IMR-90 (cell line): Measurements from ENCODE around the gene PRSS22. TPM values are rescaled to one million over a fixed set of nuclear protein-coding genes. Genes with fewer than 3 reads are reported as not detected.

Experiments used
- ATAC-seq: fragments of 200-7000 bp; cut with Tn5 transposase; 2 replicates; pipeline ENCODE4 v1.9.1; 2020; ENCODE audit warnings: low read depth, mild to moderate bottlenecking, moderate library complexity
- BruUV-seq: library from RNA; stranded (reverse); fragments of 400-500 nt; replicated peaks from 2 replicates; lab custom pipeline; 2021; lab: Mats Ljungman, UMichigan
- CTCF ChIA-PET: fragments of 300-600 bp; formaldehyde crosslinking; extraction: SDS; loops from one replicate; lab custom pipeline; 2021; ENCODE audit warnings: antibody characterized with exemption; lab: Yijun Ruan, JAX
- POLR2A ChIA-PET: fragments of 300-600 bp; sonication (Branson Sonifier 250); formaldehyde crosslinking; loops from one replicate; lab custom pipeline; 2022; ENCODE audit warnings: antibody characterized with exemption; ENCODE audit not compliant: unreplicated experiment; lab: Charles Lee
- DNase-seq: peaks from one replicate; pipeline ENCODE4 v3.0.0; 2013
- H2AFZ ChIP-seq: replicated peaks from 2 replicates; pipeline ENCODE3; 2013; ENCODE audit warnings: low read length, mild to moderate bottlenecking; ENCODE audit not compliant: poor library complexity
- H2AK5ac ChIP-seq: 2 replicates; pipeline ENCODE4 v1.6.1; 2013; ENCODE audit warnings: low read depth, low read length, inconsistent platforms
- H2AK9ac ChIP-seq: replicated peaks from 2 replicates; pipeline ENCODE3; 2013; ENCODE audit warnings: mild to moderate bottlenecking, low read depth, low read length, moderate library complexity; ENCODE audit not compliant: poor library complexity
- H2BK120ac ChIP-seq: 2 replicates; pipeline ENCODE4 v1.6.1; 2013; ENCODE audit warnings: low read depth, low read length, inconsistent platforms
- H2BK15ac ChIP-seq: 3 replicates; pipeline ENCODE4 v1.6.1; 2013; ENCODE audit warnings: low read depth, low read length, inconsistent platforms
- H2BK20ac ChIP-seq: 2 replicates; pipeline ENCODE4 v1.6.1; 2013; ENCODE audit warnings: low read depth, mild to moderate bottlenecking, inconsistent platforms, low read length, moderate library complexity
- H2BK5ac ChIP-seq: 2 replicates; pipeline ENCODE4 v1.6.1; 2013; ENCODE audit warnings: mild to moderate bottlenecking, low read depth, low read length, inconsistent platforms; ENCODE audit not compliant: poor library complexity, severe bottlenecking
- H3K14ac ChIP-seq: replicated peaks from 2 replicates; pipeline ENCODE4 v1.6.1; 2013; ENCODE audit warnings: low read depth, low read length, inconsistent platforms
- H3K18ac ChIP-seq: 2 replicates; pipeline ENCODE4 v1.6.1; 2013; ENCODE audit warnings: low read depth, low read length, control low read depth
- H3K23ac ChIP-seq: 2 replicates; pipeline ENCODE4 v1.6.1; 2013; ENCODE audit warnings: low read depth, low read length, inconsistent platforms
- H3K27ac ChIP-seq: 2 replicates; pipeline ENCODE4 v1.5.1; 2013; ENCODE audit warnings: mild to moderate bottlenecking, control low read depth, low read length; ENCODE audit not compliant: insufficient read depth
- H3K27me3 ChIP-seq: 2 replicates; pipeline ENCODE4 v1.6.1; 2013; ENCODE audit warnings: low read length; ENCODE audit not compliant: control insufficient read depth, insufficient read depth
- H3K36me3 ChIP-seq: 2 replicates; pipeline ENCODE4 v1.6.1; 2013; ENCODE audit warnings: low read length, mixed read lengths; ENCODE audit not compliant: control insufficient read depth, insufficient read depth
- H3K4ac ChIP-seq: 2 replicates; pipeline ENCODE4 v1.6.1; 2013; ENCODE audit warnings: low read depth, low read length, inconsistent platforms
- H3K4me1 ChIP-seq: 2 replicates; pipeline ENCODE4 v1.6.1; 2013; ENCODE audit warnings: low read length, mixed read lengths; ENCODE audit not compliant: control insufficient read depth, insufficient read depth
- H3K4me2 ChIP-seq: 2 replicates; pipeline ENCODE4 v1.6.1; 2013; ENCODE audit warnings: low read depth, mild to moderate bottlenecking, control low read depth, low read length, moderate library complexity
- H3K4me3 ChIP-seq: 2 replicates; pipeline ENCODE4 v1.5.1; 2013; ENCODE audit warnings: low read depth, mild to moderate bottlenecking, control low read depth, low read length, moderate library complexity; ENCODE audit not compliant: insufficient read depth
- H3K56ac ChIP-seq: 2 replicates; pipeline ENCODE4 v1.6.1; 2013; ENCODE audit warnings: low read length, inconsistent platforms; ENCODE audit not compliant: insufficient read depth; ENCODE audit errors: extremely low read depth
- H3K79me1 ChIP-seq, 2 experiments: 2 replicates each; pipeline ENCODE4 v1.6.1; 2013; ENCODE audit warnings: low read length in 2 of 2, inconsistent platforms in 1 of 2, low read depth in 1 of 2
- H3K9ac ChIP-seq: 2 replicates; pipeline ENCODE4 v1.6.1; 2013; ENCODE audit warnings: low read depth, low read length, control low read depth
- H3K9me1 ChIP-seq: 2 replicates; pipeline ENCODE4 v1.6.1; 2013; ENCODE audit warnings: low read length, inconsistent platforms; ENCODE audit not compliant: insufficient read depth
- H3K9me3 ChIP-seq: 2 replicates; pipeline ENCODE4 v1.6.1; 2013; ENCODE audit warnings: low read length; ENCODE audit not compliant: control insufficient read depth, insufficient read depth
- H4K20me1 ChIP-seq: 2 replicates; pipeline ENCODE4 v1.6.1; 2013; ENCODE audit warnings: low read length, inconsistent platforms; ENCODE audit not compliant: insufficient read depth
- H4K5ac ChIP-seq: 2 replicates; pipeline ENCODE4 v1.6.1; 2013; ENCODE audit warnings: mild to moderate bottlenecking, low read depth, low read length, control low read depth
- H4K8ac ChIP-seq, 2 experiments: 2 replicates each; pipeline ENCODE4 v1.6.1; 2013; ENCODE audit warnings: low read depth in 2 of 2, low read length in 2 of 2, control low read depth in 1 of 2, inconsistent platforms in 1 of 2
- H4K91ac ChIP-seq: 2 replicates; pipeline ENCODE4 v1.6.1; 2013; ENCODE audit warnings: low read depth, low read length, inconsistent platforms; ENCODE audit not compliant: insufficient read depth
- BHLHE40 ChIP-seq: fragments of 150-350 bp; IDR thresholded peaks from 2 replicates; pipeline ENCODE4 v1.6.1; 2016; ENCODE audit warnings: mild to moderate bottlenecking, low read depth, low read length
- CEBPB ChIP-seq: IDR thresholded peaks from 2 replicates; pipeline ENCODE4 v1.6.1; 2012; ENCODE audit warnings: low read depth, low read length, improper control_type of control experiment
- CHD1 ChIP-seq: IDR thresholded peaks from 2 replicates; pipeline ENCODE4 v1.6.1; 2012; ENCODE audit warnings: low read depth, low read length, improper control_type of control experiment
- FOS ChIP-seq: fragments of 150-350 bp; IDR thresholded peaks from 2 replicates; pipeline ENCODE4 v1.6.1; 2016; ENCODE audit warnings: low read depth, low read length
- MAFK ChIP-seq: IDR thresholded peaks from 2 replicates; pipeline ENCODE4 v1.6.1; 2012; ENCODE audit warnings: low read depth, low read length, improper control_type of control experiment
- MAZ ChIP-seq: IDR thresholded peaks from 2 replicates; pipeline ENCODE4 v1.6.1; 2012; ENCODE audit warnings: low read depth, mild to moderate bottlenecking, low read length, improper control_type of control experiment, moderate library complexity, borderline replicate concordance
- MXI1 ChIP-seq: IDR thresholded peaks from 2 replicates; pipeline ENCODE4 v1.6.1; 2012; ENCODE audit warnings: low read depth, mild to moderate bottlenecking, low read length, moderate library complexity, borderline replicate concordance
- NFE2L2 ChIP-seq: fragments of 150-350 bp; IDR thresholded peaks from 2 replicates; pipeline ENCODE4 v1.6.1; 2016; ENCODE audit warnings: low read depth, mild to moderate bottlenecking, low read length
- POLR2A ChIP-seq: IDR thresholded peaks from 2 replicates; pipeline ENCODE4 v1.6.1; 2012; ENCODE audit warnings: mild to moderate bottlenecking, low read depth, low read length
- RAD21 ChIP-seq: IDR thresholded peaks from 2 replicates; pipeline ENCODE4 v1.6.1; 2012; ENCODE audit warnings: low read length, improper control_type of control experiment
- RCOR1 ChIP-seq: IDR thresholded peaks from 2 replicates; pipeline ENCODE4 v1.6.1; 2012; ENCODE audit warnings: mild to moderate bottlenecking, low read length, improper control_type of control experiment; ENCODE audit not compliant: insufficient replicate concordance
- RFX5 ChIP-seq: IDR thresholded peaks from 2 replicates; pipeline ENCODE4 v1.8.0; 2012; ENCODE audit warnings: low read depth, mild to moderate bottlenecking, low read length, moderate library complexity
- SMC3 ChIP-seq: fragments of 150-350 bp; IDR thresholded peaks from 2 replicates; pipeline ENCODE4 v1.6.1; 2016; ENCODE audit warnings: low read depth, mild to moderate bottlenecking, antibody characterized with exemption, low read length, moderate library complexity
- WGBS, 2 experiments: methylation state at CpG; one replicate each; pipeline versions ENCODE4 v1.1.5 to v1.1.7; 2013; ENCODE audit warnings: missing lambda C conversion rate in 2 of 2; ENCODE audit not compliant: insufficient read length in 1 of 2; ENCODE audit errors: extremely low coverage in 2 of 2; 5-methylcytosine and 5-hydroxymethylcytosine counted together
- dilution Hi-C: fragments of 300-500 bp; cut with HindIII; formaldehyde crosslinking; loops from one replicate; pipeline ENCODE4 v1.14.3; 2018; ENCODE audit warnings: low sequenced_read_pairs; ENCODE audit not compliant: unreplicated experiment
- in situ Hi-C: fragments of 300-500 bp; cut with MboI; formaldehyde crosslinking; loops from 3 replicates; pipeline ENCODE4 v1.14.3; 2019; ENCODE audit warnings: low sequenced_read_pairs, inconsistent platforms, mixed read lengths
- intact Hi-C: fragments of 100-400 bp; cut with micrococcal nuclease; formaldehyde crosslinking; loops from 2 replicates; pipeline ENCODE4 v1.10.0; 2022
- polyA plus RNA-seq, 3 experiments: library from polyadenylated mRNA; depleted of rRNA; stranded (reverse); fragments of >200 nt; gene quantifications; 2 replicates each; pipeline ENCODE4 v1.2.3, GENCODE V29; 2012; ENCODE audit warnings: low replicate concordance in 1 of 3
- total RNA-seq: library from RNA; depleted of rRNA; stranded (reverse); fragments of >200 nt; gene quantifications from 2 replicates; pipeline ENCODE4 v1.2.3, GENCODE V29; 2012
- TF ChIP-seq, protein P1 (sequence below): conservative IDR thresholded peaks from 2 replicates; pipeline ENCODE4 v1.5.1; 2012; ENCODE audit warnings: mild to moderate bottlenecking, low read depth, low read length, improper control_type of control experiment
- TF ChIP-seq, protein P2 (sequence below): fragments of 150-350 bp; IDR thresholded peaks from 2 replicates; pipeline ENCODE4 v1.6.1; 2017; ENCODE audit warnings: mild to moderate bottlenecking, antibody characterized with exemption, low read length, low read depth
- TF ChIP-seq, protein P3 (sequence below): fragments of 150-350 bp; IDR thresholded peaks from 2 replicates; pipeline ENCODE4 v1.6.1; 2016; ENCODE audit warnings: low read depth, mild to moderate bottlenecking, low read length, moderate library complexity, borderline replicate concordance

Gene PRSS22
- total and polyA plus RNA-seq, 2 of the 4 experiments (the other 2 are of a cell fraction), result not detected

DNA sequence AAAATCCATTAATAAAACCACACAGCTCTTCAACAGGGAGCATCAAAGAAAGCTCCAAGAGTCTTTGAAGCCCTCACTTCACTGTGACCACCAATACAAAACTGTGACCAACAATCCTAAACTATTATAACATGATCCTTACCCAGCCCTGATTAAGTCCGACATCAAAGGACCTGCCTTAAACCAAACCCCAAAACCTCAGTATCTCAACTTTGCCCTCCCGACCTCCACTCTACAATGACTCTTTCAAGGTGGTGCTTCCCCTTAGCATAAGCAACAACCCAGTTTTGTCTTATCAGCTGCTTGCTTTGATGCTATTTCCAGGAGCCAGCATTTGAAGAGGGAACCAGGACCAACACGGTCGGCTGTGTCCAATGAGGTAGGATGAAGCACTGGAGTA, 8.5 kb upstream of the PRSS22 start:
- Histone ChIP-seq H3K79me1 (no peaks in the 10 kb centered on the region), H2AK9ac (no peak overlapping the region), H3K23ac (no peak overlapping the region), H2BK15ac (no peak overlapping the region), H2BK5ac (no peak overlapping the region), H4K8ac (no peak overlapping the region), H3K4me1 (peaks cover 3% of the 10 kb centered on the region), H3K36me3 (no peaks in the 10 kb centered on the region), H3K9me3 (no peaks in the 10 kb centered on the region), H3K4ac (no peak overlapping the region), H3K9ac (no peak overlapping the region), H2BK20ac (no peak overlapping the region), H3K9me1 (no peaks in the 10 kb centered on the region), H2BK120ac (no peak overlapping the region), H2AK5ac (no peak overlapping the region), H2AFZ (no peak overlapping the region), H4K91ac (no peak overlapping the region; the same call in 1 of the 2 replicates), H3K4me3 (no peak overlapping the region), H3K27ac (no peak overlapping the region), H3K27me3 (no peaks in the 10 kb centered on the region), H3K4me2 (no peak overlapping the region), H4K5ac (no peak overlapping the region), H4K20me1 (no peaks in the 10 kb centered on the region), H3K56ac (no peak overlapping the region), H3K18ac (no peak overlapping the region), H3K14ac (no peak overlapping the region)
- DNase-seq, result no peak
- intact Hi-C loops, result no loop called here
- ChIA-PET CTCF (interaction anchor here (0.8 kb wide), 1 partner anchor 28 kb away, joined by 3 read pairs; no protein-coding TSS in a partner anchor), POLR2A (no interaction called here)
- BruUV-seq, result no TSS peak
- in situ Hi-C loops, result no loop called here
- TF ChIP-seq MAZ (no peak), MXI1 (no peak), CHD1 (no peak), RCOR1 (no peak), SMC3 (no peak), RFX5 (no peak), RAD21 (no peak), MAFK (no peak), CEBPB (no peak), POLR2A (no peak), FOS (no peak), BHLHE40 (no peak), NFE2L2 (no peak)
- TF ChIP-seq, protein P1, sequence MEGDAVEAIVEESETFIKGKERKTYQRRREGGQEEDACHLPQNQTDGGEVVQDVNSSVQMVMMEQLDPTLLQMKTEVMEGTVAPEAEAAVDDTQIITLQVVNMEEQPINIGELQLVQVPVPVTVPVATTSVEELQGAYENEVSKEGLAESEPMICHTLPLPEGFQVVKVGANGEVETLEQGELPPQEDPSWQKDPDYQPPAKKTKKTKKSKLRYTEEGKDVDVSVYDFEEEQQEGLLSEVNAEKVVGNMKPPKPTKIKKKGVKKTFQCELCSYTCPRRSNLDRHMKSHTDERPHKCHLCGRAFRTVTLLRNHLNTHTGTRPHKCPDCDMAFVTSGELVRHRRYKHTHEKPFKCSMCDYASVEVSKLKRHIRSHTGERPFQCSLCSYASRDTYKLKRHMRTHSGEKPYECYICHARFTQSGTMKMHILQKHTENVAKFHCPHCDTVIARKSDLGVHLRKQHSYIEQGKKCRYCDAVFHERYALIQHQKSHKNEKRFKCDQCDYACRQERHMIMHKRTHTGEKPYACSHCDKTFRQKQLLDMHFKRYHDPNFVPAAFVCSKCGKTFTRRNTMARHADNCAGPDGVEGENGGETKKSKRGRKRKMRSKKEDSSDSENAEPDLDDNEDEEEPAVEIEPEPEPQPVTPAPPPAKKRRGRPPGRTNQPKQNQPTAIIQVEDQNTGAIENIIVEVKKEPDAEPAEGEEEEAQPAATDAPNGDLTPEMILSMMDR, result no peak
- TF ChIP-seq, protein P2, sequence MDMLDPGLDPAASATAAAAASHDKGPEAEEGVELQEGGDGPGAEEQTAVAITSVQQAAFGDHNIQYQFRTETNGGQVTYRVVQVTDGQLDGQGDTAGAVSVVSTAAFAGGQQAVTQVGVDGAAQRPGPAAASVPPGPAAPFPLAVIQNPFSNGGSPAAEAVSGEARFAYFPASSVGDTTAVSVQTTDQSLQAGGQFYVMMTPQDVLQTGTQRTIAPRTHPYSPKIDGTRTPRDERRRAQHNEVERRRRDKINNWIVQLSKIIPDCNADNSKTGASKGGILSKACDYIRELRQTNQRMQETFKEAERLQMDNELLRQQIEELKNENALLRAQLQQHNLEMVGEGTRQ, result no peak
- TF ChIP-seq, protein P3, sequence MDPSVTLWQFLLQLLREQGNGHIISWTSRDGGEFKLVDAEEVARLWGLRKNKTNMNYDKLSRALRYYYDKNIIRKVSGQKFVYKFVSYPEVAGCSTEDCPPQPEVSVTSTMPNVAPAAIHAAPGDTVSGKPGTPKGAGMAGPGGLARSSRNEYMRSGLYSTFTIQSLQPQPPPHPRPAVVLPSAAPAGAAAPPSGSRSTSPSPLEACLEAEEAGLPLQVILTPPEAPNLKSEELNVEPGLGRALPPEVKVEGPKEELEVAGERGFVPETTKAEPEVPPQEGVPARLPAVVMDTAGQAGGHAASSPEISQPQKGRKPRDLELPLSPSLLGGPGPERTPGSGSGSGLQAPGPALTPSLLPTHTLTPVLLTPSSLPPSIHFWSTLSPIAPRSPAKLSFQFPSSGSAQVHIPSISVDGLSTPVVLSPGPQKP, result no peak
- WGBS, 2 experiments, result 100% methylated on average over 1 of the region's 4 CpGs; no CpG with 5 or more reads in 1 of the 2 experiments
- ATAC-seq, result no peak
- dilution Hi-C loops, result no loop called here
